ENCODE measurements around the gene DUSP15.

The DUSP15 gene

DNA sequence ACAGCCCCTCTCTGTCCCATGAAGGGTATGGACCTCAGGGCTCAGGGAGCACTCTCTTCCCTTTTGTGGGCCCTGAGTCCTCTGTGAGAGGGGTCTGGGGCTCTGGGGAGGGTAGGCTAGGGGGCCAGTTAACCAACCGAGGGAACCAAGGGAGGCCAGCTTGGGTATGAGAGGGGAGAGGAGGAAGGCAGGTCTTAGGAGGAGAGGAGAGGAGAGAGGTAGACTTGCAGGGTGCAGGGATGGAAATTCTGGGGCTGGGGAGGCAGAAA, 720 bp downstream of the DUSP15 start:
- Histone ChIP-seq H2AFZ (ENCODE audit: low read depth, low read length) (no peak overlapping the region), H3K9me3 (ENCODE audit: insufficient read depth, low read length) (no peaks in the 10 kb centered on the region), H3K27ac (ENCODE audit: low read length) (peak overlapping the region; percentile 93), H3K27me3 (ENCODE audit: low read depth, low read length) (no peaks in the 10 kb centered on the region), H3K79me2 (ENCODE audit: low read length) (peaks cover 36% of the 10 kb centered on the region), H4K20me1 (ENCODE audit: insufficient read depth, low read length) (no peaks in the 10 kb centered on the region), H3K4me2 (ENCODE audit: low read length) (peak overlapping the region; percentile 95), H3K4me3 (ENCODE audit: low read length) (peak overlapping the region; percentile 92), H3K9ac (ENCODE audit: low read length) (peak overlapping the region; percentile 96), H3K36me3 (replicated peaks; ENCODE audit: low read depth, low read length) (peaks cover 28% of the 10 kb centered on the region), H3K4me1 (ENCODE audit: low read length) (peaks cover 40% of the 10 kb centered on the region)
- TF ChIP-seq EZH2phosphoT487 (IDR thresholded peaks at IDR 0.05; ENCODE audit: low read depth) = no peak
- TF ChIP-seq, protein P1, sequence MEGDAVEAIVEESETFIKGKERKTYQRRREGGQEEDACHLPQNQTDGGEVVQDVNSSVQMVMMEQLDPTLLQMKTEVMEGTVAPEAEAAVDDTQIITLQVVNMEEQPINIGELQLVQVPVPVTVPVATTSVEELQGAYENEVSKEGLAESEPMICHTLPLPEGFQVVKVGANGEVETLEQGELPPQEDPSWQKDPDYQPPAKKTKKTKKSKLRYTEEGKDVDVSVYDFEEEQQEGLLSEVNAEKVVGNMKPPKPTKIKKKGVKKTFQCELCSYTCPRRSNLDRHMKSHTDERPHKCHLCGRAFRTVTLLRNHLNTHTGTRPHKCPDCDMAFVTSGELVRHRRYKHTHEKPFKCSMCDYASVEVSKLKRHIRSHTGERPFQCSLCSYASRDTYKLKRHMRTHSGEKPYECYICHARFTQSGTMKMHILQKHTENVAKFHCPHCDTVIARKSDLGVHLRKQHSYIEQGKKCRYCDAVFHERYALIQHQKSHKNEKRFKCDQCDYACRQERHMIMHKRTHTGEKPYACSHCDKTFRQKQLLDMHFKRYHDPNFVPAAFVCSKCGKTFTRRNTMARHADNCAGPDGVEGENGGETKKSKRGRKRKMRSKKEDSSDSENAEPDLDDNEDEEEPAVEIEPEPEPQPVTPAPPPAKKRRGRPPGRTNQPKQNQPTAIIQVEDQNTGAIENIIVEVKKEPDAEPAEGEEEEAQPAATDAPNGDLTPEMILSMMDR (IDR thresholded peaks at IDR 0.05; ENCODE audit: low read depth, low read length) = no peak

DNA sequence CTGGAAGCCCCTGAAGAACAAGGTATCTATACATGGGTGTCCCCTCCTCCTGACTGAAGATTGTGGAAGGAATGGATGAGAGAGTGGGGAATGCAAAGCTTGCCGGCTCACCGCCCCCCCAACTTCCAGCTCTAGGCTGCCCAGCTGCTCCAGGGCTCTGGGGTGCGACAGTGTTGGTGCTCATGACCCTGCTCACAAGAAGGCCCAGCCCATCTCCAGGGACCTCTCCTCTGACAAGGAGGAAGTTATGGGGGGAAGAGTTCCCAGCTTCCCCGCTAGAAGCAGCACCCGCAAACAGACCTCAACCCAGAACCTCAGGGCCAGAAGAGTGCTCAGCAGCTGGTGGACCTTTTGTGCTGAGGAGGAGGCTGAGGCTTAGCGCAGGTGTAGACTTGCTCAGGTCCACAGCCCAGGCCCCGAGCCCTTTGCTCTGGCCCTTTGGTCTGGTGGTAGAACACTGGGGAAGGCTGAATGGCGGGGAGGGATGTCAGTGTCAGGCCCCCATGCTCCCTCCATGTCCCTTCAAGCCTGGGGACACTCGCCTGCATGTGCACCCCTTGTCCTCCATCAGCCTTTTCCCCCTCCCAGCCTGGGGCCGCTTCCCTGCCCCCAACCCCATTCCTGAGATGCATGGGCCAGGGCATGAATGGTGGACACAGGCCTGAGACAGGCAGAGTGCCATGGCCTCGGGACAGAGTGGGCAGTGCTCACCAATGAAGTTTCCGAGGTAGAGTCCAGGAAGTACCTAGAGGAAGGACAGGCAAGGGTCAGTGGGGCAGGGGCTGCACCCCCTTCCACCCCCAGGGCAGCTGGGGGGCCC, 1.3 kb downstream of the DUSP15 start:
- Histone ChIP-seq H3K4me2 (ENCODE audit: low read length) (peak overlapping the region; percentile 95), H3K9ac (ENCODE audit: low read length) (peak overlapping the region; percentile 96), H3K4me1 (ENCODE audit: low read length) (peaks cover 38% of the 10 kb centered on the region), H3K27ac (ENCODE audit: low read length) (peak overlapping the region; percentile 93), H3K36me3 (replicated peaks; ENCODE audit: low read depth, low read length) (peaks cover 34% of the 10 kb centered on the region), H3K9me3 (ENCODE audit: insufficient read depth, low read length) (no peaks in the 10 kb centered on the region), H3K27me3 (ENCODE audit: low read depth, low read length) (no peaks in the 10 kb centered on the region), H4K20me1 (ENCODE audit: insufficient read depth, low read length) (no peaks in the 10 kb centered on the region), H3K79me2 (ENCODE audit: low read length) (peaks cover 36% of the 10 kb centered on the region), H3K4me3 (ENCODE audit: low read length) (peak overlapping the region; percentile 92), H2AFZ (ENCODE audit: low read depth, low read length) (no peak overlapping the region)
- TF ChIP-seq, protein P1 (IDR thresholded peaks at IDR 0.05; ENCODE audit: low read depth, low read length) = peak; percentile 20; the same call in 1 of the 2 replicates
- TF ChIP-seq EZH2phosphoT487 (IDR thresholded peaks at IDR 0.05; ENCODE audit: low read depth) = no peak

DNA sequence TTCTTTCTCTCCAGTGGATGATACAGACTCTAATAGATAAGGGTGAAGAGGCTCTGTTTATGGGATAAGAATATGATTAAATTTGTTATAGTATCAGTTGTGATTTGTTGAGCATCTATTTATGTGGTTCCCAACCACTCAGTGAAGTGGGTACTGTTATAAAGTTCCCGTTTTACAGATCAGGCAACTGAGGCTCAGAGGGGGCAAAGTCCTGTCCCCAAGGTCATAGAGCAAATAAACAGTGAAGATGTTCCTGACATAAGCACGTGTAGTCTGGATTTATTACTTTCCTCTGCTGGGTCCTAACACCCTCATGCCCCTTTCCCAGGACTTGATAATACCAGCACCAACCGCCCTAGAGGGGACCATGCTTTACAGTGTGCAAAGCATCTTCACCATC, 4.1 kb downstream of the DUSP15 start:
- Histone ChIP-seq H3K4me1 (ENCODE audit: low read length) (peaks cover 35% of the 10 kb centered on the region), H3K79me2 (ENCODE audit: low read length) (peaks cover 36% of the 10 kb centered on the region), H3K27ac (ENCODE audit: low read length) (no peak overlapping the region), H3K9me3 (ENCODE audit: insufficient read depth, low read length) (no peaks in the 10 kb centered on the region), H4K20me1 (ENCODE audit: insufficient read depth, low read length) (peaks cover 5% of the 10 kb centered on the region; the same call in 1 of the 2 replicates), H3K4me3 (ENCODE audit: low read length) (no peak overlapping the region), H3K36me3 (replicated peaks; ENCODE audit: low read depth, low read length) (peaks cover 49% of the 10 kb centered on the region), H3K27me3 (ENCODE audit: low read depth, low read length) (no peaks in the 10 kb centered on the region), H3K9ac (ENCODE audit: low read length) (no peak overlapping the region), H2AFZ (ENCODE audit: low read depth, low read length) (no peak overlapping the region), H3K4me2 (ENCODE audit: low read length) (no peak overlapping the region)
- TF ChIP-seq, protein P1 (IDR thresholded peaks at IDR 0.05; ENCODE audit: low read depth, low read length) = no peak
- TF ChIP-seq EZH2phosphoT487 (IDR thresholded peaks at IDR 0.05; ENCODE audit: low read depth) = no peak

DNA sequence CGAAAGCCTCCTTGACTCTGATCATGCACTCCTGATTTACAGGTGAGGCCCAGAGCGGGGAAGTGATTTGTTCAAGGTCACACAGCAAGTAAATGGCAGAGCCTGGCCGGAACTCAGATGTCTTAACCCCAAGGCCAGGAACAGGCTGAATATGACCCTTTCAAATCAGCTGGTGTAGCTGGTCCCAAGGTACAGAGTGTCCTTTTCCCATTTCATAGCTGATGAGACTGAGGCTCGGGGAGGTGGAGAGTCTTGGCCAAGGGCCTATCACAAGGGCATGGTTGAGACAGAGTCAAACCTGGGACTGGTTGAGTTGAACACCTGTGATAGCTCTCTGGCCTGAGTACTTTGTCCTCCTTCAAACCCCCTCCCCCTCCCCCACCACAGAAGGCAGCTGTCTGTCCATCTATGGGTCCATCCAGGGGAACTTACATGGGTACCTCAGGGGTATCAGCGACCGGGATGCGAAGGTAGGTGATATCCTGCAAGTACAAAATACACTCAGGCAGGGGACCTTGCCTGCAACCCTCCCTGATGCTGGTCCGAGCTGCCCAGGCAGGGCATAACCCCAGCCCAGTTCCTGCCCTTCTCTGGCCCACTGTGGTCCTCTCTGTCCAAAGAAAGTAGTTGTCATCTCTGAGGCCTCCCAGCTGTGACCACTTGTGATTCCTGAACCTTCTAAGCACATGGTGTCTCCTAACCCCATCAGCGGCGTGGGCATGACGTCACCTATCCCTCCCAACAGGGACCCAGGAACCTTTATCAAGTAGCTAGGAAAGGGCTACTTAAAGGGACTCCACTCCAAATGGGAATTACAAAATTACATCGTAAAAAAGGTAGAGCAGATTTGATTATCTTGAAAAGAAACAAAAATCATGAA, 5.6 kb downstream of the DUSP15 start:
- H3K27ac ChIP-seq (ENCODE audit: low read length) = no peak overlapping the region
- H3K4me2 ChIP-seq (ENCODE audit: low read length) = no peak overlapping the region
- H2AFZ ChIP-seq (ENCODE audit: low read depth, low read length) = no peak overlapping the region
- H3K9me3 ChIP-seq (ENCODE audit: insufficient read depth, low read length) = no peaks in the 10 kb centered on the region
- TF ChIP-seq, protein P1 (IDR thresholded peaks at IDR 0.05; ENCODE audit: low read depth, low read length) = no peak
- no peak for TF ChIP-seq EZH2phosphoT487 (IDR thresholded peaks at IDR 0.05; ENCODE audit: low read depth)
- H3K79me2 ChIP-seq (ENCODE audit: low read length) = peaks cover 22% of the 10 kb centered on the region
- no peak overlapping the region for H3K4me3 ChIP-seq (ENCODE audit: low read length)
- H3K27me3 ChIP-seq (ENCODE audit: low read depth, low read length) = peaks cover 10% of the 10 kb centered on the region
- peaks cover 49% of the 10 kb centered on the region for H3K36me3 ChIP-seq (replicated peaks; ENCODE audit: low read depth, low read length)
- no peak overlapping the region for H3K9ac ChIP-seq (ENCODE audit: low read length)
- H4K20me1 ChIP-seq (ENCODE audit: insufficient read depth, low read length) = peaks cover 5% of the 10 kb centered on the region; the same call in 1 of the 2 replicates
- peaks cover 44% of the 10 kb centered on the region for H3K4me1 ChIP-seq (ENCODE audit: low read length)
